Hepatocyte (in vitro differentiated cells): ENCODE measurements around the gene COX10.
"Not testable (repeated sequence)": the region's sequence is repeated elsewhere in the genome, so short reads cannot be mapped to it uniquely, and the experiment has no call there.

ENCODE experiments used
- CTCF ChIP-seq: fragments of 200-600 bp; sonication (generic); IDR thresholded peaks from 2 replicates; pipeline ENCODE4 v1.5.1; 2016; ENCODE audit warnings: antibody characterized with exemption, mild to moderate bottlenecking; ENCODE audit not compliant: poor library complexity
- EZH2 ChIP-seq: fragments of 200-600 bp; sonication (generic); IDR thresholded peaks from 2 replicates; pipeline ENCODE4 v1.6.1; 2016; ENCODE audit warnings: antibody characterized with exemption, mild to moderate bottlenecking, borderline replicate concordance
- EZH2phosphoT487 ChIP-seq: fragments of 200-600 bp; sonication (generic); IDR thresholded peaks from one replicate; pipeline ENCODE4 v1.6.1; 2018; ENCODE audit warnings: antibody characterized with exemption, mild to moderate bottlenecking, low read depth, moderate library complexity; ENCODE audit not compliant: unreplicated experiment, severe bottlenecking

- not testable (repeated sequence) for TF ChIP-seq EZH2, CTCF, EZH2phosphoT487
Observed at GRCh38 chr17:14231187-14231586, 161.9 kb downstream of the COX10 start.
